GM21515 (cell line): ENCODE results near the gene CYP3A7.
"Not testable (repeated sequence)": the region's sequence is repeated elsewhere in the genome, so short reads cannot be mapped to it uniquely, and the experiment has no call there.

Experiments used
- ATAC-seq: cut with Tn5 transposase; IDR thresholded peaks from one replicate; pipeline ENCODE4 v1.9.1; 2021; ENCODE audit not compliant: unreplicated experiment

Gene CYP3A7

DNA sequence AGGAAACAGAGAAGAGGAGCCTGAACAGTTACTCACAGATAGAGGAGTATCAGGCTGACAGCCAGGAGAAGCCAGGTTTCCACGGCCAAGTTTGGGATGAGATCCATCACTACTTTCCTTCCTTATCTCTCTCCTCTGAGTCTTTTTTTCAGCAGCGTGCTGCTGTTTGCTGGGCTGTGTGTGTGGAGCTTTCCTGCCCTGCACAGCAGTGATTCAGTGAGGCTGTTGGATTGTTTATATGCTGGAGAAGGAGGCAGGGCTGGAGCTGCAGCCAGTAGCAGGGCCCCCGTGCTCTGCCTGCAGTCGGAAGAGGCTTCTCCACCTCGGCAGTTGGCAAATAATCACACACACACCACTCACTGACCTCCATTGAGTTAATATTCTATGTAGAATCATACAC, at the start of gene CYP3A7:
CYP3A7 (minus strand) TSS at position 210 of the 400 bp plus-strand sequence; CDS start at position 107, 103 bp downstream.
- no peak for ATAC-seq

DNA sequence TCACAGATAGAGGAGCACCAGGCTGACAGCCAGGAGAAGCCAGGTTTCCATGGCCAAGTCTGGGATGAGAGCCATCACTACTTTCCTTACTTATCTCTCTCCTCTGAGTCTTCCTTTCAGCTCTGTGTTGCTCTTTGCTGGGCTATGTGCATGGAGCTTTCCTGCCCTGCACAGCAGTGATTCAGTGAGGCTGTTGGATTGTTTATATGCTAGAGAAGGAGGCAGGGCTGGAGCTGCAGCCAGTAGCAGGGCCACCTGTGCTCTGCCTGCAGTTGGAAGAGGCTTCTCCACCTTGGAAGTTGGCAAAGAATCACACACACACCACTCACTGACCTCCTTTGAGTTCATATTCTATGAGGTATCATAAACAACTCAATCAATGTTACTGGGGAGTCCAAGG, 49.0 kb upstream of the CYP3A7 start, which contains the start of gene CYP3A4:
CYP3A4 (minus strand) TSS at position 178 of the 400 bp plus-strand sequence; CDS start at position 75, 103 bp downstream.
- no peak for ATAC-seq

DNA sequence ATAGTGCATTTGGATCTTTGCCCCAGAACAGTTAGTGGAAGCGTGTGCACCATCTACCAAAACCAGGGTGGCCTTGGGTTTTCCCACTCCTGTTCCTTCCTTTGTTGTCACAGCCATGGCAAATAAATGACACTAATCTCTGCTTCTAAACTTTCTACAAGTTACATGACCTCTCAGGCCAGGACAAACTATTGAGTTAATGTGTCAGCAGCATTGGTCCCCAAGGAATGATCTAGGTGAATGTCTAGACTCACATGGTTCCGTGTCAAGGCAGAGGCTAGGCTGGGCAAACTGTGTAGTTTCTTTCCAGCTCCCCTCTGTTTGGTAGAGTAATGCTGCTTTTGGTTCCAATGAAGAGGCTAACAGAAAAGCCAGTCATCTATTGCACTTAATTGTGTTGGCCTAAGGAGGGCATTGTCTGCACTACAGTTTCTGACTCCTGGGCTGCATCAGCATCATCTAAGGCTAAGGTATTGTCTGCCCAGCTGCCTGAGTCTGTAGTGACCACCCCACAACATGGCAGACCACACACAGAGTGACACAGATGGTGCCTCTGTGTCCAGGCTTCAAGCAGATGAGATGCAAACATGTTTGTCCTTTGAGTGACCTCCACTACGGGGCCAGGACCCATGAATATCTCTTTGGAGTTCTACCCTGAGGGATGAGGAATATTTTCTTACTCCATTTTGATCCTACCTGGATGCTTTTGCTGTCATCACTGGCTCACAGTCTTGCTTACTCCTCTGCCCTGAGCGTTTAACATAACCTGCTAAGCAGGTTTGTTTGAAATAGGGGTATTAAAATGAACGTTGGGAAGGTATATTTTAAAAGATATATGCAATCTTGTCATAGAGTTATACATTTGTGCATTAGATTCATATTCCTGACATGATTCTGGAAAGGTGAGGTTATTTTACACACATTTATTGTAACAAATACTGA, 47.3 kb upstream of the CYP3A7 start:
- no peak for ATAC-seq

- ATAC-seq: no peak
Measured at GRCh38 chr7:99780588-99780987, 45.6 kb upstream of the CYP3A7 start.

GRCh38 chr7:99779949-99780348, 45.0 kb upstream of the CYP3A7 start:
- no peak for ATAC-seq

DNA sequence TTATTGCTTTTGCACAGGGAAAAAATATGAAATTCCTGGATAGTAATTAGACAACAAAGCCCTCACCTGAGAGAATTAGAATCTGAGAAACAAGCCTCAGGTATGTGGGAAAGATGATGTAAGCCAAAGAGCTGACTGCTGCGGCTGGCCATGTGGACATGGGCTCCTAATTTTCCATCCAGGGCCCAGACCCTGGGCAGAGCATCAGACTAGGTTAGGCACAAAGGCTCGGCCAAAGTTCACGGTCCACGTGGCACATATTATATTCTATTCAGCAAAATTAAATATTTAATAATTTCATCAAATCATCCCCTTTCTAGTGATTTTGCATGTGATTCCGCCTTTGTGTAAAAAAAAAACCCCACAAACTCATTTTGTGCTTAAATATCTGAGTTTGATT, 43.9 kb upstream of the CYP3A7 start:
- ATAC-seq: no peak

DNA sequence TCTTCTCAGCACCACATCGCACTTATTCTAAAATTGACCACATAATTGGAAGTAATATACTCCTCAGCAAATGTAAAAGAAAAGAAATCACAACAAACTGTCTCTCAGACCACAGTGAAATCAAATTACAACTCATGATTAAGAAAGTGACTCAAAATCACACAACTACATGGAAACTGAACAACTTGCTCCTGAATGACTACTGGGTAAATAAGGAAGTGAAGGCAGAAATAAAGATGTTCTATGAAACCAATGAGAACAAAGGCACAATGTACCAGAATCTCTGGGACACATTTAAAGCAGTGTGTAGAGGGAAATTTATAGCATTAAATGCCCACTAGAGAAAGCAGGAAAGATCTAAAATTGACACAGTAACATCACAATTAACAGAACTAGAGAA, 38.4 kb upstream of the CYP3A7 start:
- not testable (repeated sequence) for ATAC-seq

GRCh38 chr7:99772565-99772964, 37.6 kb upstream of the CYP3A7 start:
- ATAC-seq: no peak

DNA sequence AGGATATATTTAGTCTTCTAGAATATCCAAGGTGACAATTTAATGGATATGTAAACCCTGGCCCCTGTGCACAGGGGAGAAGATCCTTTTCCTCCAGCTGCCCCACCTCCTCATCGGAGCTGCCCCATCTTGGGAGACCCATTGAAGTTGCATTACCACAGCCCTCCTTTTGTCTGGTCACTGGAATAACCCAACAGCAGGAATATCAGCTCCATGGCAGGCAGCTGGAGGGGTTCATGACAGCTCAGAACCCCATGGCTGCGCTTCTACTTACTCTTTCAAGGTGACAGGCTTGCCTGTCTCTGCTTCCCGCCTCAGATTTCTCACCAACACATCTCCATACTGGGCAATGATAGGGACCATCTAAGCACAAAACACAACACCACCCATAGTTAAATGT, 34.5 kb upstream of the CYP3A7 start:
- ATAC-seq: not testable (repeated sequence)

DNA sequence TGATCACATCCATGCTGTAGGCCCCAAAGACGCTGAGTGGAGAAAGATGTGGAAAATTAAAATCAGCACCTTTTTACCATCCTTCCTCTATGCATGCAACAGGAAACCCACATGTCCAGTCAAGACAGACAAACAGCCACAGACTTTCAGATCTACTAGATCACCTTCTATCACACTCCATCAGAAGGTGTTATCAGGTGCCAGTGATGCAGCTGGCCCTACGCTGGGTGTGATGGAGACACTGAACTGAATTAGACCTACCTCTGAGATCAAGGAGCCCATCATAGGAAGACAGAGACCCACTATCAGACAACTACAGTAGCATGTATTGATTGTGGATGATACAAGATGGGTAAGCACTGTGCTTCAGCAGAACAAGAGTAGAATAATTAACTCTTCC, 33.5 kb upstream of the CYP3A7 start:
- no peak for ATAC-seq

DNA sequence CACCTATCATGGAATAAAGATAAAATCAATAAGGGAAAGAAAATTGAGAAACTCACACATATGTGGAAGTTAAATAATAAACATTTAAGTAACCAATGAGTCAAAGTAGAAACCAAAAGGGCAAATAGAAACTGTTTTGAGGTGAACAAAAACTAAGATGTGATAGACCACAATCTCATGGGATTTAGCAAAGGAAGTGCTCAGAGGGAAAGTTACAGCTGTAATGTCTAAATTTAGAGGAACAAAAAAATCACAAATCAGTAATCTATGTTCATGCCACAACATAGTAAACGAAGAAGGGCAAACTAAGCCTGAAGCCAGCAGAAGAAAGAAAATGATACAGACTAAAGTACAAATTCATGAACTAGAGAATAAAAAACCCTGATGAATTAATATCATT, 32.7 kb upstream of the CYP3A7 start:
- peak; percentile 72 for ATAC-seq

DNA sequence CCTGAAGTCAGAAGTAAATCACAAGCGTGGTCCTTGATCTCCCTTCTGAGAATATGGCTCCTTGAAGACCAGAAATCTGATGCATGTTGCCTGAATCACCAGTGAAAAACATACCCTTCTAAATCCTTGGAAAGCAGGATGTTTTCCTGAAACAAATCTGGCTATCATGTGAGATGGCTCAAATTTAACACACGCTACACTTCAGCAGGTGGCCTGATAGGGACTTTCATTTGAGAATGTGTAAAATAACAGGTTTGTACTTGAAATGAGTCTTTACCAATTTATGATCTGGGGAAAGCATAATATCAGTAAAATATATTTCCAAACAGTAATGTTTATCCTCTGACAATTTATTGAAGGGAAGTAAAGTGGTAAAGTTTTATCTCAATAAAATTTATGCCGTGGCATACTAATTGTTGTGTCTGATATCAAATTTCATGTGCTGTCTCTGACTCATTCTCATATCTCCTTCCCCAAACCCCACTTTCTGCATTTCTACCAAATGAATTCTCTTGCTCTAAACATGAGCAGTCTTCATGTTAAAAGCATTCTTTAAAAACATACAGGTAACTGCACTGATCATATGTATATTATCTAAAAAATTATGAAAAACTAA, 31.6 kb upstream of the CYP3A7 start:
- ATAC-seq: no peak

DNA sequence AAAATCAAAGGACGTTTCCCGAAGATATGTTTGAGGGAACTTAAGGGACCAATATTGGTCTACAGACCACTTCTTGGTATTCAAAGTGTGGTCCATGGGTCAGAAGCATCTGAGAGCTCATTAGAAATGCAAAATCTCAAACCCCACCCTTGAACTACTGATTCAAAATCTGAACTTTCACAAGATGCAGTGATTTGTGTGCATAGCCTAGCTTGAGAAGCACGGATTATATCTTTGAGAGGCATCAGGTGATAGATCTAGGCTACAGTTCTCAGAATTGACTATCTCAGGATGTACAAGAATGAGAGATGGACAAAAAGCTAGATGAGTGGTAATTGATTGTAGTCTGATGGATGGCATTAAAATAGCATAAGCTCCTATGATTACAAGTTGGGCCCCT, 29.5 kb upstream of the CYP3A7 start:
- ATAC-seq: no peak

DNA sequence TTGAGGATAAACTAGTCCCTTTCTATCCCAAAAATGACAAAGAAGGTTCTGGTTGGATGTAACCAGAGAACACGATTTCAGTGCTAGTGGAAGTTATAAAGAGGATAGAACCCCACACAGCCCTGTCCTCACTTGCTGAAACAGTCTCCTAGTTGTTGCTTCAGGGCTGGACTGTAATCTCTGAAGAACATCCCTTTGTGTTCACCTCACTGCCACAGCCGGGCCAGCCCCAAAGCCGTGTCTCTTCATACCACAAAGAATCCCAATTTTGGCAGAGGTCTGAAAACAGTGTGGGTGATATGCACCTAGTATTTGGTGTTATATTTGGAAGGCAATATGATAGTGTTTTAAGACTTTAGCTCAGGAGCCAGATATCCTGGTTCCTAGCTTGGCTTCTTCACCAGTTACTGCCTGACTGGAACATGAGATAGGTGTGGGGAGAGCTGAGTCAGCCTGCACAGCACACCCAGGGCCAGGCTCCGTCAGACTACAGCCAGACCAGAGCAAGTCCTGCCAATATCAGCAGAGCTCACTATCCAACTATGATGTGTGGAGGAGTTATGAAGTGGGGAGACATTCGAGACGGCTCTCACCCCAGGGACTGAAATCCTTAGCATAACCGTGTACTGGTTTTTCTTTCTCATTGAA, 27.8 kb upstream of the CYP3A7 start:
- ATAC-seq: no peak

GRCh38 chr7:99755085-99755484, 20.1 kb upstream of the CYP3A7 start:
- ATAC-seq: no peak

- ATAC-seq: no peak
Measured at GRCh38 chr7:99752356-99752755, 17.4 kb upstream of the CYP3A7 start.

DNA sequence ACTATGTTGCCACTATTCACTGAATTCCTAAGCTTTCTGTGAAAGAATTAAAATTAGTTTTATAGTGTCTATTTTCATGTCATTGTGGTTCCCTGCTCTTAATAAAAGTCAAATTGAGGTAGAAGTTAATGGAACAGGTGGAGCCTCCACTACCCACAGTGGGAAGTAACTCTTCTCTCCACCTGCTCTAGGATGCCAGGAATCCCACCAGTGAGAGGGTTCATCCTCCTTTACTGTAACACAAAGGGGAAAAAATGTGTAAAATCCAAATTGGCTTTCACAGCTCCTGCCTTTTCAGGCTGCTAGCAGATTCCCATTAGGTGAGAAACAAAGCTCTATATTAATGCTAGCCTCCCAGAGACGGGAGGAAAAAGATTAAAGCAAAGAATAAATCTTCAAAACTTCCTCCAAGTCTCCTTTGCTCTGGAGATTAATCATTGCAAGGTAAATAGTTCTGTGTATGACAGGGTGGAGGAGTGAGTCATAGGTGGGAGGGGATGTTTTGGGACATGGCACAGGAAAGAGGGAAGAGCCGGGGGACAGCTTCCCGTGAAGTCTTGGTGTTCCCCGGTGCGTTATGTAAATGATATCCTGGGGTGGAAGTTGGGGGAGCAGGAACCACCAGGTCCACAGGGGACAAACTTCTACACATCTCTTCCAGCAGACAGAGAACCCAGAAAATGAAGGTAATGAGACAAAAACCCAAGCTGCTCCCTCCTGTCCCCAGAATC, 16.5 kb upstream of the CYP3A7 start:
- not testable (repeated sequence) for ATAC-seq

DNA sequence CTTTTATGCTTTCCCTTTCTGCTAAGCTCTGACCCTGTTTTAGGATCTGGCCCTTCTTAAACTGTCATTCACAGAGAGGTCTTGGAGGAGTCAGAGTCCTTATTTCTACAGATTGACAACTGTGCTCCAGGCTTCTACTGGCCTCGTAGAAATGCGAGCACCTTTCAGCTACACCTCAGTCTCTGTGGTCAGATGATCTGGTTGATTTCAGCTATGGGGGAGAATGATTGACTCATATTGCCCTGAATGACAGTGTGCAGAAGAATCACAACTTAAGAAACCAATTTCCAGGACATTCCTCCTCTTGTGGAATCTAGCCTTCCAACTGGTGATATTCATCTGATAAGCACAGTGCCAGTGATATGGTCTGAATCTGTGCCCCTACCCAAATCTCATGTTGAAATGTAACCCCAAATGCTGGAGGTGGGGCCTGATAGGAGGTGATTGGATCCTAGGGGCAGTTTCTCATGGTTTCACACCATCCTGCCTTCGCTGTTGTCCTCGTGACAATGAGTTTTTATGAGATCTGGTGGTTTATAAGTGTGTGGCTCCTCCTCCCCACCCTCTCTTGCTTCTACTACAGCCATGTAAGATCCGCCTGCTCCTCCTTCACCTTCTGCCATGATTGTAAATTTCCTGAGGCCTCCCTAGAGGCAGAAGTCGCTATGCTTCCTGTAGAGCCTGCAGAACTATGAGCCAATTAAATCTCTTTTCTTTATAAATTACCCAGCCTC, 14.0 kb upstream of the CYP3A7 start:
- ATAC-seq: no peak

- not testable (repeated sequence) for ATAC-seq
Measured at GRCh38 chr7:99746915-99747314, 11.9 kb upstream of the CYP3A7 start.

DNA sequence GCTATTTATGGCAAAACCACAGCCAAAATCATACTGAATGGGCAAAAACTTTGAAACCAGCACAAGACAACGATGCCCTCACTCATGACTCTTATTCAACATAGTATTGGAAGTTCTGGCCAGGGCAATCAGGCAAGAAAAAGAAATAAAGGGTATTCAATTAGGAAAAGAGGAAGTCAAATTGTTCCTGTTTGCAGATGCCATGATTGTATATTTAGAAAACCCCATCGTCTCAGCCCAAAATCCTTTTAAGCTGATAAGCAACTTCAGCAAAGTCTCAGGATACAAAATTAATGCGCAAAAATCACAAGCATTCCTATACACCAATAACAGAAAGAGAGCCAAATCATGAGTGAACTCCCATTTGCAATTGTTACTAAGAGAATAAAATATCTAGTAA, 10.4 kb upstream of the CYP3A7 start:
- not testable (repeated sequence) for ATAC-seq
